ENCODE results near the gene KATNAL1. TPM values are rescaled to one million over a fixed set of nuclear protein-coding genes. Genes with fewer than 3 reads are reported as not detected.

Gene KATNAL1
- polyA plus RNA-seq, 1 of the 3 experiments (the other 2 are of a cell fraction) = 5.1 TPM

DNA sequence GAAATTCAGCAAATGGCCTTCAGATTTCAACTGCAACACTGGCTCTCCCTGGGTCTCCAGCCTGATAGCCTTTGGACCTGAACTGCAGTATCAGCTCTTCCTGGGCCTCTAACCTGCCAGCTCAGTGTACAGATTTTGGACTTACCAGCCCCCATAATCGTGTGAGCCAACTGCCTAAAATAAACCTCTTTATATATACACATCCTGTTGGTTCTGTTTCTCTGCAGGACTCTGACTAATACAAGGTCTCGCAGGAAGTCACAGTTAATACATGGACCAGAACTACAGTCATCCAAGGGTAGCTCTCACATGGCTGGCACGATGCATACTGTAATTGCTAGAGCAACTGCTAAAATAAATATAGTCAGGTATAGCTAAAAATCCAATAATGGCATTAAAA lies 85.1 kb downstream of the KATNAL1 start:
- WGBS (ENCODE audit: low lambda C conversion rate) = 94% methylated on average over 3 of the region's 3 CpGs

More for the DNA sequence above, 85.1 kb downstream of the KATNAL1 start:
- Histone ChIP-seq H3K27me3 (ENCODE audit: insufficient read depth) (no peaks in the 10 kb centered on the region), H3K79me2 (ENCODE audit: insufficient read depth) (peaks cover 34% of the 10 kb centered on the region), H3K4me3 (ENCODE audit: low read depth in 2 of 2, low read length in 1 of 2) (no peak overlapping the region; a peak in 1 of 4 replicates), H3K27ac (ENCODE audit: low read depth in 2 of 2, low read length in 1 of 2) (no peak overlapping the region), H3K9ac (no peak overlapping the region), H3F3A (replicated peaks; ENCODE audit: insufficient read depth) (peaks cover 10% of the 10 kb centered on the region), H3K9me3 (peaks cover 20% of the 10 kb centered on the region), H2AFZ (ENCODE audit: low read depth) (no peak overlapping the region), H3K4me2 (no peak overlapping the region), H3K4me1 (ENCODE audit: control insufficient read depth in 1 of 2, insufficient read depth in 2 of 2, low read depth in 1 of 2, low read length in 1 of 2) (no peaks in the 10 kb centered on the region), H4K20me1 (ENCODE audit: insufficient read depth) (no peaks in the 10 kb centered on the region), H3K36me3 (replicated peaks in 1 of 2; ENCODE audit: control insufficient read depth in 1 of 2, insufficient read depth in 2 of 2, low read length in 1 of 2) (peaks cover 29 to 72% of the 10 kb centered on the region in 2 experiments), H3K9me2 (no peaks in the 10 kb centered on the region)
- ChIA-PET CTCF (interaction anchor here (1.3 to 1.5 kb wide), 2 partner anchors 24 to 90 kb away, joined by 3 to 4 read pairs; no protein-coding TSS in a partner anchor), POLR2A (no interaction called here)
- DNase-seq = no peak
- no peak for TF ChIP-seq MEF2A (IDR thresholded peaks at IDR 0.05; ENCODE audit: borderline replicate concordance, low read depth)
- TF ChIP-seq CHD2 (IDR thresholded peaks at IDR 0.05; ENCODE audit: low read length, partially characterized antibody) = no peak
- no peak for TF ChIP-seq NFIC (IDR thresholded peaks at IDR 0.05; ENCODE audit: borderline replicate concordance)
- no peak for TF ChIP-seq FOSL2 (IDR thresholded peaks at IDR 0.05; ENCODE audit: borderline replicate concordance, low read depth)
- TF ChIP-seq, protein P1, sequence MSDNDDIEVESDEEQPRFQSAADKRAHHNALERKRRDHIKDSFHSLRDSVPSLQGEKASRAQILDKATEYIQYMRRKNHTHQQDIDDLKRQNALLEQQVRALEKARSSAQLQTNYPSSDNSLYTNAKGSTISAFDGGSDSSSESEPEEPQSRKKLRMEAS (IDR thresholded peaks at IDR 0.05; ENCODE audit: low read depth) = no peak
- no peak for TF ChIP-seq EZH2phosphoT487 (IDR thresholded peaks at IDR 0.05; ENCODE audit: borderline replicate concordance, low read depth)
- no peak for TF ChIP-seq CTCF (IDR thresholded peaks at IDR 0.05)
- TF ChIP-seq, protein P2, sequence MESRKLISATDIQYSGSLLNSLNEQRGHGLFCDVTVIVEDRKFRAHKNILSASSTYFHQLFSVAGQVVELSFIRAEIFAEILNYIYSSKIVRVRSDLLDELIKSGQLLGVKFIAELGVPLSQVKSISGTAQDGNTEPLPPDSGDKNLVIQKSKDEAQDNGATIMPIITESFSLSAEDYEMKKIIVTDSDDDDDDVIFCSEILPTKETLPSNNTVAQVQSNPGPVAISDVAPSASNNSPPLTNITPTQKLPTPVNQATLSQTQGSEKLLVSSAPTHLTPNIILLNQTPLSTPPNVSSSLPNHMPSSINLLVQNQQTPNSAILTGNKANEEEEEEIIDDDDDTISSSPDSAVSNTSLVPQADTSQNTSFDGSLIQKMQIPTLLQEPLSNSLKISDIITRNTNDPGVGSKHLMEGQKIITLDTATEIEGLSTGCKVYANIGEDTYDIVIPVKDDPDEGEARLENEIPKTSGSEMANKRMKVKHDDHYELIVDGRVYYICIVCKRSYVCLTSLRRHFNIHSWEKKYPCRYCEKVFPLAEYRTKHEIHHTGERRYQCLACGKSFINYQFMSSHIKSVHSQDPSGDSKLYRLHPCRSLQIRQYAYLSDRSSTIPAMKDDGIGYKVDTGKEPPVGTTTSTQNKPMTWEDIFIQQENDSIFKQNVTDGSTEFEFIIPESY (IDR thresholded peaks at IDR 0.05; ENCODE audit: borderline replicate concordance, low read depth) = no peak
- no peak for TF ChIP-seq JUND (IDR thresholded peaks at IDR 0.05)
- TF ChIP-seq, protein P3, sequence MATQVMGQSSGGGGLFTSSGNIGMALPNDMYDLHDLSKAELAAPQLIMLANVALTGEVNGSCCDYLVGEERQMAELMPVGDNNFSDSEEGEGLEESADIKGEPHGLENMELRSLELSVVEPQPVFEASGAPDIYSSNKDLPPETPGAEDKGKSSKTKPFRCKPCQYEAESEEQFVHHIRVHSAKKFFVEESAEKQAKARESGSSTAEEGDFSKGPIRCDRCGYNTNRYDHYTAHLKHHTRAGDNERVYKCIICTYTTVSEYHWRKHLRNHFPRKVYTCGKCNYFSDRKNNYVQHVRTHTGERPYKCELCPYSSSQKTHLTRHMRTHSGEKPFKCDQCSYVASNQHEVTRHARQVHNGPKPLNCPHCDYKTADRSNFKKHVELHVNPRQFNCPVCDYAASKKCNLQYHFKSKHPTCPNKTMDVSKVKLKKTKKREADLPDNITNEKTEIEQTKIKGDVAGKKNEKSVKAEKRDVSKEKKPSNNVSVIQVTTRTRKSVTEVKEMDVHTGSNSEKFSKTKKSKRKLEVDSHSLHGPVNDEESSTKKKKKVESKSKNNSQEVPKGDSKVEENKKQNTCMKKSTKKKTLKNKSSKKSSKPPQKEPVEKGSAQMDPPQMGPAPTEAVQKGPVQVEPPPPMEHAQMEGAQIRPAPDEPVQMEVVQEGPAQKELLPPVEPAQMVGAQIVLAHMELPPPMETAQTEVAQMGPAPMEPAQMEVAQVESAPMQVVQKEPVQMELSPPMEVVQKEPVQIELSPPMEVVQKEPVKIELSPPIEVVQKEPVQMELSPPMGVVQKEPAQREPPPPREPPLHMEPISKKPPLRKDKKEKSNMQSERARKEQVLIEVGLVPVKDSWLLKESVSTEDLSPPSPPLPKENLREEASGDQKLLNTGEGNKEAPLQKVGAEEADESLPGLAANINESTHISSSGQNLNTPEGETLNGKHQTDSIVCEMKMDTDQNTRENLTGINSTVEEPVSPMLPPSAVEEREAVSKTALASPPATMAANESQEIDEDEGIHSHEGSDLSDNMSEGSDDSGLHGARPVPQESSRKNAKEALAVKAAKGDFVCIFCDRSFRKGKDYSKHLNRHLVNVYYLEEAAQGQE (IDR thresholded peaks at IDR 0.05; ENCODE audit: low read depth, low read length) = no peak
- no peak for TF ChIP-seq TEAD4 (IDR thresholded peaks at IDR 0.05; ENCODE audit: borderline replicate concordance, insufficient read depth)
- TF ChIP-seq SIN3A (IDR thresholded peaks at IDR 0.05; ENCODE audit: borderline replicate concordance, low read depth, low read length) = no peak
- TF ChIP-seq MXI1 (IDR thresholded peaks at IDR 0.05; ENCODE audit: low read depth, low read length) = no peak
- no peak for TF ChIP-seq SMC3 (IDR thresholded peaks at IDR 0.05; ENCODE audit: low read depth, low read length)
- no peak for TF ChIP-seq RCOR1 (IDR thresholded peaks at IDR 0.05; ENCODE audit: low read length)
- TF ChIP-seq, protein P4, sequence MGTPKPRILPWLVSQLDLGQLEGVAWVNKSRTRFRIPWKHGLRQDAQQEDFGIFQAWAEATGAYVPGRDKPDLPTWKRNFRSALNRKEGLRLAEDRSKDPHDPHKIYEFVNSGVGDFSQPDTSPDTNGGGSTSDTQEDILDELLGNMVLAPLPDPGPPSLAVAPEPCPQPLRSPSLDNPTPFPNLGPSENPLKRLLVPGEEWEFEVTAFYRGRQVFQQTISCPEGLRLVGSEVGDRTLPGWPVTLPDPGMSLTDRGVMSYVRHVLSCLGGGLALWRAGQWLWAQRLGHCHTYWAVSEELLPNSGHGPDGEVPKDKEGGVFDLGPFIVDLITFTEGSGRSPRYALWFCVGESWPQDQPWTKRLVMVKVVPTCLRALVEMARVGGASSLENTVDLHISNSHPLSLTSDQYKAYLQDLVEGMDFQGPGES (IDR thresholded peaks at IDR 0.05; ENCODE audit: low read depth, low read length) = no peak
- no peak for TF ChIP-seq RAD21 (IDR thresholded peaks at IDR 0.05; ENCODE audit: low read length)
- TF ChIP-seq GABPA (IDR thresholded peaks at IDR 0.05; ENCODE audit: low read depth) = no peak
- no peak for TF ChIP-seq TAF1 (IDR thresholded peaks at IDR 0.05; ENCODE audit: borderline replicate concordance, low read depth, low read length)
- no peak for TF ChIP-seq EP300 (IDR thresholded peaks at IDR 0.05; ENCODE audit: borderline replicate concordance in 1 of 2, low read depth in 1 of 2, low read length in 1 of 2)
